Fibroblast of gingiva (primary cell): ENCODE data around the gene TNS4.

Source experiments
- DNase-seq: peaks from one replicate; pipeline ENCODE4 v3.0.0-alpha.2; 2011; ENCODE audit warnings: low read depth

Gene TNS4

DNA sequence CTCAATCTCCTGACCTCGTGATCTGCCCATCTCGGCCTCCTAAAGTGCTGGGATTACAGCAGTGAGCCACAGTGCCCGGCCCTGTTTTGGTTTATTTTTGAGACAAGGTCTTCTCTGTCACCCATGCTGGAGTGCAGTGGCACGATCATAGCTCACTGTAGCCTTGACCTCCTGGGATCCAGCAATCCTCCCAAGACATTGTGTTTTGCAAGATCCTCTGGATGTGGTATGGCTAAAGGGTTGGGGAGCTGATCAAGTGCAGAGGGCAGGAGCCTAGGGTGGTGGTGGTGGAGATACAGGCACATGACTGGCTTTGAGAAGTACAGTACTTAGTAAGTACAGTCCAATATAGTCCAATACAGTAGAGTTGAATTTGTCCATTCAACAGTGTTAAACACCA is 16.6 kb upstream of the TNS4 start:
- DNase-seq = no peak

DNA sequence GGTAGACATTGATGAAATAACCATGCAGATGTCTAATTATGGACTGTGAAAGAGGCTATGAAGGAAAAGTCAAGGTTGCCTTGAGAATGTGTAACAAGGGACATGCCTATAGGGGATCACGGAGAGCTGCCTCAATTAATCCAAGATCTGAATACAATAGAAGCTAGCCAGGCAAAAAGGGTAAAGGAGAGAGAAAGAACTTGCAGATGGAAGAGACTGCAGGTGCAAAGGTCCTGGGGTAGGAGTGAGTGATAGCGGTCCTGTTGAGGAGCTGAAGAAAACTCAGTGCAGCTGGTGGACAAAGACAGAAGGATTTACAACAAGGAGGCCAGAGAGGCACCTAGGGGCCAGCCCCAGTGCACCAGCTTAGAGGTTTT is 15.9 kb upstream of the TNS4 start:
- DNase-seq = no peak

GRCh38 chr17:40516581-40517285 is 15.3 kb upstream of the TNS4 start:
- DNase-seq = no peak

DNA sequence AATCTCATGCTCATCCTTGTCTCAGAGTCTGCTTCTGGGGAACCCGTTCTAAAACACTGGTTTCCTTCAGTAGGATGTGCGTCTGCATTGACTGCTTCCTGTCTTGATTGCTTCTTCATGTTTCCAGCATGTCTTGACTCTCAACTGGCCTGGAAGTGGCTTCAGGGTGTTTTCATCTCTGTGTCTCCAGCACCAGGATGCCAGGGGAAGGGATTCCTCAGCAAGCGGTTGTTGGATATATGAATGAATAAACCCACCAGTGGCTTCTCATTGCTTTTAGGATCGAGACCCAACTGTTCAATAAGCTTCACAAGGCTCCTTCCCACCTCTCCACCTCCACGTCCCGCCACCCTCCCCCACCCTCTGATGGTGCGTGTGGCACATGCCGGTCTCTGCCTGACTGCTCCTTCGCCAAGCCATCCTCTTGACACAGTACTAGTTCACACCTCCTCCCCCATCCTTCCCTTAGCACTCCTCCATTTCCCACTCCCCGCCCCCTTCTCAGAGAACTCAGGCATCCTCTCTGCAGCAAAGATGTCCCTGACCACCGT is 14.1 kb upstream of the TNS4 start:
- no peak for DNase-seq

DNA sequence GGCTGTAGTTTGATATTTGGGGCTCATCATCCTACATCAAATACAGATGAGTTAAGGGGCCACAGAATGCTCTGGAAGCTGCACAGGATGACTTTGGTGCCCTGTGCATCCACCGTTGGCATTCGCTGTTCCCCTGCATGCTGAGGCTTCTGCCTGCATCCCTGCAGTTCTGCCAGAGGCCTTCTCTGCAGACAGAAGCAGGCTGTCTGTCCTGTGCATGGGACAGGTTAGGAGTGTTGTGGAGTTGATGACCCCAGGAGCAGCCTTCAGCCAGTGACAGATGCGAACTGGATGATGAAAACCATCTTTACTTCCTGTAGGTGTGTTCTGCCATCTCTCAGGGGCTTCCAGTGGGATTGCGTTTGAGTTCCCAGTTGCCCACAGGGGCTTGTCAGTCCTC is 13.6 kb upstream of the TNS4 start:
- no peak for DNase-seq

- DNase-seq = no peak
These were observed 12.8 kb upstream of the TNS4 start for GRCh38 chr17:40514013-40514875.

- DNase-seq = peak; percentile 53
These were observed 10.3 kb upstream of the TNS4 start for GRCh38 chr17:40511667-40512220.

- DNase-seq = peak; percentile 70
These were observed 9.7 kb upstream of the TNS4 start for GRCh38 chr17:40511136-40511535.

- peak; percentile 70 for DNase-seq
These were observed 8.9 kb upstream of the TNS4 start for GRCh38 chr17:40510328-40510648.

DNA sequence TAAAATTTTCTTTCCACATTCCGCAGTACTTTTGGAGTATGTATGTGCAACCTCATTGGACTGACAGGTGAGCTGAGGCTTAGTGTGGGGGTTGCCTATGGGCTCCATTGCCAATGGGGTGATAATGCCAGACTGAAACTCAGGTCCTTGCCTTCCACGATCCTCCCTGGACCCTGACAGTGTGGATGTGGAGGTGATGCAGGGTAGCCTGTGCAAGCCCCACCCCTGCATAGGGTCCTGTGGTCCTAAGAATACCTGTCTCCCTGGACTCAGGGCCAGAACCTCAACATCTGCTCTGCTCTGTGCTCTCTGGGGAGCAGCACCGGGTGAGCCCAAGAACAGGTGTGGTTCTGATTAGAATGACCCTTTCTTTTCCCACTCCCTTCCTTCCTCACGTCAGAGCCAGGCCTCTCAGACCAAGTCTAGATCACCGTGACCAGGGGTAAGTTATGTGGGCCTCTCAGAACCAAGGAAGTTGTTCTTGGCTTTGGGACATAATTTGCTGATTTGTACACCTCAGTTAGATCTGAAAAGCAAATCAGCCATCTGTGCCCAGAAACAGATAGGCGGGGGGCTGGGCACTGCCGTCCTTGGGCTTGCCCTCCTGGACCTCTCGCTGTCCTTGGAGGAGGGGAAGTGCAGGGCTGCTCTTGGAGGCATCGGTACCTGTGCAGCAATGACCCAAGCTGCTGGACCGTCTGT is 8.4 kb upstream of the TNS4 start:
- DNase-seq = no peak

DNA sequence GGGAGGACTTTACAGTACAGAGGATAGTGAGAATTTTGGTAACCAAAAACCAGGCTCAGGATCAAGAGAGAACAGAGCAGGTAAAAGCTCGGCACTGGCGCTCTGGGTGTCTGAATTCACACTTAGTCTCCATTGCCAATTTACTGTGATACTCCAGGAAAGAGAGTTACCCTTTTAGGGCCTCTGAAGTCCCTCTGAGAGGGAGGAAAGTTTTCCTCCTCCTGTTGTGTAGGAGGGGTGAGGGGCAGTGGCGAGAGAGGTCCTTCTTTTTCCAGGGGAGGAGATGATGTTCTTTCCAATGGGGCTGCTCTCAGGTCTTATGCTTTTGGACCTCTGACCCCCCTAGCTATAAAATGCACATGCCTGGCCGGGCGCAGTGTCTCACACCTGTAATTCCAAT is 5.4 kb upstream of the TNS4 start:
- no peak for DNase-seq

DNA sequence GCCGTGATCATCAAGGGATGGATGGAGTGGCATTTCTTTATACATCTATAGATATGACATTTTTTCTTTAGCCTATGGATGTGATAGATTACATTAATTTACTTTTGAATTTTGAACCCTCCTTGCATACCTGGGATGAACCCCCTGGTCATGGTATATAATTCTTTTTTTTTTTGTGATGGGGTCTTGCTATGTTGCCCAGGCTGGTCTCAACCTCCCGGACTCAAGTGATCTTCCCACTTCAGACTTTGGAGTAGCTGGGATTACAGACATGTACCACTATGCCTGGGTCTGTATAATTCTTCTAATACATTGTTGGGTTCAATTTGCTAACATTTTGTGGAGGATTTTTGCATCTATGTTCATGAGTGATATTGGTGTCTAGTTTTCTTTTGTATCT is 1.7 kb upstream of the TNS4 start:
- no peak for DNase-seq

DNA sequence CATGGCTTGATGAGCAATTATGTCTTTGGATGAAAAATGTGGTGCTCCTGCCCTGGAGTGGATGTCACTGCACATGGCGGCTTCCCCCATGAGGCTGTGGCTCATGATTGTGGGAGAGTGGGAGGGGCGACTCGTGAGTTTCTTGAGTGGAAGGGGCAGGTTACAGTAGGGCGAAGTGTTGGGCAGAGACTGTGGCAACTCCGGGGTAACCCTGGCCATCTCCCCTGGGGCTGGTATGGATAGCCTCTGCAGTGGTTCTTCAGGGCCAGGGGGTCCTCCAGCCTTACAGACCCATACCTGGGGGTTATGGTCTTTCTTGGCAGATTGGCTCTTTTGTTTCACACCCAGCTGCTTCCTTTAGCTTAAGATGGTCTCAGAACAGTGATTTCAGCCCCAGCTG is 1.3 kb upstream of the TNS4 start:
- no peak for DNase-seq

DNA sequence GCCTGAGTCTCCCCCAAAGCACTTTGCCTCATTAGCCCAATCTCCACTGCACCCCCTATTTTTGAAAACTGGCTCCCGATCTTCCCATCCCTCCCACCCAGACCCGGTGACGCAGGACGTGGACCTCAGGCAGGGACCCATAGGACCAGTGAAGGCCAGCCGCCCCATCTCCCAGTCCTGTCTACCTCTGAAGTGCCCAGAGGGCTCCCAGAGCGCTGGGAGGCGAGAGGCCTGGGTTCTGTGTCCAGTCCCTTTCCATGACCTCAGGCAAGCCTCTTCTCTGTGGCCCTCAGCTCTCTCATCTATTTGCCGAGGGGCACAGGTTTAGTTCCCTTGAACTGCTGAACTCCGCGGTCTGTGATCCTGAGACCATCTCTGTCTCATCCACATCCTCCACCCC is 714 bp downstream of the TNS4 start:
- no peak for DNase-seq

- no peak for DNase-seq
These were observed 1.2 kb downstream of the TNS4 start for GRCh38 chr17:40500190-40500589.

GRCh38 chr17:40499551-40500189 is 1.8 kb downstream of the TNS4 start:
- DNase-seq = peak; percentile 85

DNA sequence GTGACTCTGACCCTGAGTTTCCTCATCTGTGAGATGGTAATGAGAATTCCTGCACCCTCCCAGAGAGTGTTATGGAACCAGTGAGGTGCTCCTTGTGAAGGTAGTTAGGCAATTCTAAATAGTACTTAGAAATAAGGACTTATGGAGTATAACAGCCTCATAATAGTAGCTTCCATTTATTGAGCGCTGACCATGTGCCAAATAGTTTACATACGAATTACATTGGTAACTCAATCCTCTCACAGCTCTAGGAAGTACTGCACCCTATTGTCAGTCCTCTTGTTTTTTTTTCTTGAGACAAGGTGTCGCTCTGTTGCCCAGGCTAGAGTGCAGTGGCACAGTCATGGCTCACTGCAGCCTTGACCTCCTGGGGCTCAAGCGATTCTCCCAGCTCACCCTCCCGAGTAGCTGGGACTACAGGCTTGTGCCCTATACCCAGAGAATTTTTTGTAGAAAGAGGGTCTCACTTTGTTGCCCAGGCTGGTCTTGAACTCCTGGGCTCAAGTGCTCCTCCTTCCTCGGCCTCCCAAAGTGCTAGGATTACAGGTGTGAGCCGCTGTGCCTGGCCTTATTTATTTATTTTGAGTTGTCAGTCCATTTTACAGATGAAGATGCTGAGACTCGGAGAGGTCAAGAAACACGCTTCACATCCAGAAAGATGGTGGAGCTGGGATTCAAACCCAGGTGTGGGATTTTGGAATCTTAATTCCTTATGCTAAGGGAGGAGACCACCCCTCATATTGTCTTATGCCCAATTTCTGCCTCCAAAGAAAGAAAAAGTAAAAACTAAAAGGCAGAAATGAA is 2.9 kb downstream of the TNS4 start:
- DNase-seq = peak; percentile 36

- peak; percentile 78 for DNase-seq
These were observed 3.7 kb downstream of the TNS4 start for GRCh38 chr17:40497695-40498094.

DNA sequence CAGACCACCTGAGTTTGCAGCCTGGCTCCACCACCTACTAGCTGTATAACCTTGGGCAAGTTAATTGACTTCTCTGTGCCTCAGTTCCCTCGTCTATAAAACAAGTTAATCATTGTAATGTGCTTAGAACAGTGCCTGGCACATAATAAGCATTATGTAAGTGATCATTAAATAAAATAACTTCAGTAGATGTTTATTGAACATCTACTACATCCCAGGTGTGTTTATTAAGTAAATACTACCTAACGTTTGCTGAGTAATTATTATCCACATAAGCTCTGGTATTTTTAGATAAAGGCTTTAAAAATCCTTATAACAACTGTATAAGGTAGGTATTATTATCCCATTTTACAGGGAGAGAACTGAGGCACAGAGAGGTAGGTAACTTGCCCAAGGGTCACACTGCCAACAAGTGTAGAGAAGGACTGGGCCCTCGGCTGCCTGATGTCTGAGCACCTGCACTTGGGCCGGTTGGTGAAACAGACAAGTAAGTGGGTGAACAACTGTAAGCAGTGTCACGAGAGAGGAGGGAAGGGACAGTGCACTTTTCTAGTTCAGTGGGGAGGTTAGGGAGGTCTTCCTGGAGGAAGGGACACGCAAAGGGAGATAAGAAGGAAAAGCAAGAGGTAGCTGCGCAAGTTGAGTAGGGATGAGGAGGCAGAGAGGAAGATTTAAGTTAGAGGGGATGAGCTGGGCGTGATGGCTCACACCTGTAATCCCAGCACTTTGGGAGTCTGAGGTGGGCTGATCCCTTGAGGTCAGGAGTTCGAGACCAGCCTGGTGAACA is 4.6 kb downstream of the TNS4 start:
- no peak for DNase-seq

- no peak for DNase-seq
These were observed 5.3 kb downstream of the TNS4 start for GRCh38 chr17:40496170-40496569.
